OCI-LY3 (cell line): Measurements from ENCODE around the gene MAGI2.

Source experiments
- CTCF ChIP-seq: fragments of 200-600, 300-600 bp; sonication (generic); IDR thresholded peaks from 2 replicates; pipeline ENCODE4 v1.5.1; 2014; ENCODE audit warnings: antibody characterized with exemption, low read length, low read depth
- EZH2phosphoT487 ChIP-seq: fragments of 200-600 bp; shearing (Covaris generic); IDR thresholded peaks from 2 replicates; pipeline ENCODE4 v1.6.1; 2018; ENCODE audit warnings: antibody characterized with exemption, mixed run types, low read depth

GRCh38 chr7:78968951-78969350 is 484.5 kb downstream of the MAGI2 start:
- TF ChIP-seq CTCF (no peak), EZH2phosphoT487 (no peak)
